ENCODE results near the gene OGG1.
A peak's percentile ranks its signal among the peaks of the same experiment; 100 is the strongest.

The OGG1 gene

GRCh38 chr3:9727743-9728142, 22.0 kb upstream of the OGG1 start:
- peak; percentile 63 for DNase-seq (ENCODE audit: low spot score)

- DNase-seq (ENCODE audit: low spot score), result no peak
Observed at GRCh38 chr3:9729419-9729818, 20.3 kb upstream of the OGG1 start.

GRCh38 chr3:9730657-9731205, 19.0 kb upstream of the OGG1 start:
- DNase-seq (ENCODE audit: low spot score), result no peak

- DNase-seq (ENCODE audit: low spot score), result peak; percentile 97
Observed at GRCh38 chr3:9731206-9732079, 18.3 kb upstream of the OGG1 start, which contains the start of gene BRPF1. BRPF1 (plus strand) TSS chr3:9731735; CDS start chr3:9734141, 2,406 bp downstream.

- DNase-seq (ENCODE audit: low spot score), result no peak
Observed at GRCh38 chr3:9732080-9732739, 17.5 kb upstream of the OGG1 start.

GRCh38 chr3:9732740-9733115, 17.0 kb upstream of the OGG1 start:
- DNase-seq (ENCODE audit: low spot score), result no peak

- DNase-seq (ENCODE audit: low spot score), result no peak
Observed at GRCh38 chr3:9736831-9737230, 12.9 kb upstream of the OGG1 start.

GRCh38 chr3:9739181-9739580, 10.6 kb upstream of the OGG1 start:
- no peak for DNase-seq (ENCODE audit: low spot score)

- DNase-seq (ENCODE audit: low spot score), result no peak
Observed at GRCh38 chr3:9742560-9742959, 7.2 kb upstream of the OGG1 start.

GRCh38 chr3:9743548-9743947, 6.2 kb upstream of the OGG1 start:
- no peak for DNase-seq (ENCODE audit: low spot score)

GRCh38 chr3:9744162-9744561, 5.6 kb upstream of the OGG1 start:
- no peak for DNase-seq (ENCODE audit: low spot score)

- DNase-seq (ENCODE audit: low spot score), result no peak
Observed at GRCh38 chr3:9745521-9745920, 4.2 kb upstream of the OGG1 start.

- no peak for DNase-seq (ENCODE audit: low spot score)
Observed at GRCh38 chr3:9746330-9746729, 3.4 kb upstream of the OGG1 start.

- no peak for DNase-seq (ENCODE audit: low spot score)
Observed at GRCh38 chr3:9747267-9747666, 2.5 kb upstream of the OGG1 start.

- DNase-seq (ENCODE audit: low spot score), result no peak
Observed at GRCh38 chr3:9748031-9748430, 1.7 kb upstream of the OGG1 start.

- DNase-seq (ENCODE audit: low spot score), result no peak
Observed at GRCh38 chr3:9749296-9749644, 482 bp upstream of the OGG1 start.

GRCh38 chr3:9750556-9751411, 1.0 kb downstream of the OGG1 start:
- DNase-seq (ENCODE audit: low spot score), result no peak

- no peak for DNase-seq (ENCODE audit: low spot score)
Observed at GRCh38 chr3:9754678-9755077, 4.9 kb downstream of the OGG1 start.

GRCh38 chr3:9757427-9757826, 7.7 kb downstream of the OGG1 start:
- no peak for DNase-seq (ENCODE audit: low spot score)

GRCh38 chr3:9760779-9761505, 11.2 kb downstream of the OGG1 start:
- no peak for DNase-seq (ENCODE audit: low spot score)

GRCh38 chr3:9761919-9762318, 12.2 kb downstream of the OGG1 start:
- DNase-seq (ENCODE audit: low spot score), result no peak

- DNase-seq (ENCODE audit: low spot score), result no peak
Observed at GRCh38 chr3:9762871-9763270, 13.1 kb downstream of the OGG1 start.
